GM19452 (cell line): ENCODE measurements around the gene RNF114.
A peak's percentile ranks its signal among the peaks of the same experiment; 100 is the strongest.

ENCODE experiments used
- ATAC-seq: cut with Tn5 transposase; IDR thresholded peaks from one replicate; pipeline ENCODE4 v1.9.1; 2021; ENCODE audit not compliant: unreplicated experiment

Gene RNF114

GRCh38 chr20:49904440-49905214, 31.6 kb upstream of the RNF114 start:
- no peak for ATAC-seq

- no peak for ATAC-seq
Observed at GRCh38 chr20:49905415-49906091, 30.6 kb upstream of the RNF114 start.

- no peak for ATAC-seq
Observed at GRCh38 chr20:49906101-49906604, 30.0 kb upstream of the RNF114 start.

- no peak for ATAC-seq
Observed at GRCh38 chr20:49906615-49907154, 29.5 kb upstream of the RNF114 start.

GRCh38 chr20:49907405-49908257, 28.6 kb upstream of the RNF114 start:
- ATAC-seq: no peak

- ATAC-seq: no peak
Observed at GRCh38 chr20:49908258-49908565, 28.0 kb upstream of the RNF114 start.

GRCh38 chr20:49909499-49910339, 26.5 kb upstream of the RNF114 start:
- no peak for ATAC-seq

GRCh38 chr20:49910340-49910706, 25.9 kb upstream of the RNF114 start:
- no peak for ATAC-seq

GRCh38 chr20:49913399-49914047, 22.7 kb upstream of the RNF114 start:
- ATAC-seq: no peak

GRCh38 chr20:49914310-49915117, 21.7 kb upstream of the RNF114 start:
- ATAC-seq: no peak

- peak; percentile 43 for ATAC-seq
Observed at GRCh38 chr20:49915118-49915379, 21.1 kb upstream of the RNF114 start.

GRCh38 chr20:49915380-49916145, 20.6 kb upstream of the RNF114 start, which contains the start of gene SPATA2:
Gene SPATA2, minus strand, starts transcription at chr20:49915529. Its CDS starts 7,039 bp downstream, at chr20:49908490.
- peak; percentile 85 for ATAC-seq

- ATAC-seq: no peak
Observed at GRCh38 chr20:49916146-49917002, 19.8 kb upstream of the RNF114 start.

- no peak for ATAC-seq
Observed at GRCh38 chr20:49918446-49918845, 17.8 kb upstream of the RNF114 start.

- ATAC-seq: no peak
Observed at GRCh38 chr20:49919009-49919408, 17.2 kb upstream of the RNF114 start.

- ATAC-seq: no peak
Observed at GRCh38 chr20:49919461-49919860, 16.7 kb upstream of the RNF114 start.

GRCh38 chr20:49924247-49924646, 11.9 kb upstream of the RNF114 start:
- ATAC-seq: no peak
